Inferior parietal cortex (tissue), 1 donor: ENCODE measurements around the gene COMMD9.
A peak's percentile ranks its signal among the peaks of the same experiment; 100 is the strongest.

ENCODE experiments used
- DNase-seq: peaks from one replicate; pipeline ENCODE4 v3.0.0-alpha.2; 2016; ENCODE audit errors: extremely low spot score

The COMMD9 gene

GRCh38 chr11:36296884-36297543, 7.8 kb upstream of the COMMD9 start:
- DNase-seq = no peak

- DNase-seq = peak; percentile 75
Measured at GRCh38 chr11:36295926-36296325, 6.7 kb upstream of the COMMD9 start, which contains the start of gene PRR5L. Gene PRR5L, plus strand, starts transcription at chr11:36296288. Its CDS starts 104,834 bp downstream, at chr11:36401122.

- peak; percentile 67 for DNase-seq
Measured at GRCh38 chr11:36292311-36292722, 3.1 kb upstream of the COMMD9 start.

- DNase-seq = no peak
Measured at GRCh38 chr11:36288442-36289225, 590 bp downstream of the COMMD9 start.

- DNase-seq = no peak
Measured at GRCh38 chr11:36282926-36283325, 6.3 kb downstream of the COMMD9 start.

GRCh38 chr11:36281850-36282249, 7.4 kb downstream of the COMMD9 start:
- no peak for DNase-seq

GRCh38 chr11:36280531-36280930, 8.7 kb downstream of the COMMD9 start:
- DNase-seq = no peak

- DNase-seq = no peak
Measured at GRCh38 chr11:36278531-36279282, 10.5 kb downstream of the COMMD9 start.

GRCh38 chr11:36274414-36274813, 14.8 kb downstream of the COMMD9 start:
- DNase-seq = no peak

- DNase-seq = peak; percentile 59
Measured at GRCh38 chr11:36273110-36273509, 16.1 kb downstream of the COMMD9 start.

- DNase-seq = no peak
Measured at GRCh38 chr11:36271794-36272407, 17.3 kb downstream of the COMMD9 start.

GRCh38 chr11:36270701-36271100, 18.5 kb downstream of the COMMD9 start:
- DNase-seq = no peak

- DNase-seq = no peak
Measured at GRCh38 chr11:36268337-36268985, 20.8 kb downstream of the COMMD9 start.

GRCh38 chr11:36266767-36267166, 22.5 kb downstream of the COMMD9 start:
- no peak for DNase-seq

GRCh38 chr11:36265793-36266628, 23.2 kb downstream of the COMMD9 start:
- peak; percentile 50 for DNase-seq

GRCh38 chr11:36264973-36265344, 24.3 kb downstream of the COMMD9 start:
- DNase-seq = no peak

- DNase-seq = no peak
Measured at GRCh38 chr11:36264011-36264972, 24.9 kb downstream of the COMMD9 start.

GRCh38 chr11:36261094-36261493, 28.1 kb downstream of the COMMD9 start:
- no peak for DNase-seq

- peak; percentile 60 for DNase-seq
Measured at GRCh38 chr11:36258730-36259360, 30.4 kb downstream of the COMMD9 start.
